Loucy (cell line): ENCODE data around the gene LYPLA2.

Experiments
- H2AFZ ChIP-seq: fragments of 200-600 bp; sonication (generic); 2 replicates; pipeline ENCODE4 v1.6.0; 2016; ENCODE audit warnings: antibody characterized with exemption, mild to moderate bottlenecking, low read length, moderate library complexity
- H3F3A ChIP-seq: fragments of 200-600 bp; 2 replicates; pipeline ENCODE4 v1.6.0; 2016; ENCODE audit warnings: antibody characterized with exemption, low read depth, mild to moderate bottlenecking
- H3K27me3 ChIP-seq: fragments of 200-600 bp; sonication (generic); 2 replicates; pipeline ENCODE4 v1.6.1; 2014; ENCODE audit warnings: low read length, mild to moderate bottlenecking; ENCODE audit not compliant: insufficient read depth, poor library complexity, severe bottlenecking
- H3K36me3 ChIP-seq: fragments of 200-600 bp; sonication (generic); 2 replicates; pipeline ENCODE4 v1.6.1; 2016; ENCODE audit warnings: low read length; ENCODE audit not compliant: insufficient read depth
- H3K4me1 ChIP-seq: fragments of 200-600 bp; sonication (generic); 2 replicates; pipeline ENCODE4 v1.5.1; 2014; ENCODE audit warnings: low read length, mild to moderate bottlenecking; ENCODE audit not compliant: insufficient read depth, poor library complexity, severe bottlenecking
- H3K4me2 ChIP-seq: fragments of 200-600 bp; sonication (generic); 2 replicates; pipeline ENCODE4 v1.6.0; 2014; ENCODE audit warnings: antibody characterized with exemption, low read length, low read depth, mild to moderate bottlenecking; ENCODE audit not compliant: poor library complexity, severe bottlenecking
- H3K4me3 ChIP-seq: fragments of 200-600 bp; sonication (generic); 2 replicates; pipeline ENCODE4 v1.5.1; 2014; ENCODE audit warnings: low read length, mild to moderate bottlenecking, mixed read lengths; ENCODE audit not compliant: poor library complexity, severe bottlenecking
- H3K79me2 ChIP-seq: fragments of 200-600 bp; sonication (generic); 2 replicates; pipeline ENCODE4 v1.6.1; 2014; ENCODE audit warnings: low read length; ENCODE audit not compliant: insufficient read depth
- H3K9ac ChIP-seq: fragments of 200-600 bp; sonication (generic); 2 replicates; pipeline ENCODE4 v1.6.0; 2014; ENCODE audit warnings: mild to moderate bottlenecking, low read depth, low read length, moderate library complexity; ENCODE audit not compliant: poor library complexity, severe bottlenecking
- H3K9me2 ChIP-seq: fragments of 200-600 bp; sonication (generic); replicated peaks from 2 replicates; pipeline ENCODE4 v1.6.1; 2016; ENCODE audit warnings: low read depth, low read length, mixed read lengths
- H3K9me3 ChIP-seq: fragments of 200-600 bp; sonication (generic); 2 replicates; pipeline ENCODE4 v1.6.1; 2014; ENCODE audit warnings: mild to moderate bottlenecking, antibody characterized with exemption, low read length, low read depth; ENCODE audit not compliant: insufficient read depth
- H4K20me1 ChIP-seq: fragments of 200-600 bp; sonication (generic); 2 replicates; pipeline ENCODE4 v1.6.0; 2014; ENCODE audit warnings: antibody characterized with exemption, low read length, mild to moderate bottlenecking; ENCODE audit not compliant: insufficient read depth, poor library complexity, severe bottlenecking
- CTCF ChIP-seq: fragments of 200-600 bp; sonication (generic); conservative IDR thresholded peaks from 2 replicates; pipeline ENCODE4 v1.5.1; 2014; ENCODE audit warnings: mild to moderate bottlenecking, antibody characterized with exemption, low read length
- EZH2phosphoT487 ChIP-seq: fragments of 200-600 bp; IDR thresholded peaks from 2 replicates; pipeline ENCODE4 v1.6.1; 2018; ENCODE audit warnings: antibody characterized with exemption, mild to moderate bottlenecking, moderate library complexity, borderline replicate concordance

Gene LYPLA2

GRCh38 chr1:23836037-23836436 lies 45.1 kb downstream of the LYPLA2 start:
- Histone ChIP-seq H3F3A (no peaks in the 10 kb centered on the region), H3K9me3 (no peaks in the 10 kb centered on the region), H3K9ac (no peak overlapping the region), H3K36me3 (no peaks in the 10 kb centered on the region), H4K20me1 (no peaks in the 10 kb centered on the region), H2AFZ (no peak overlapping the region), H3K79me2 (no peaks in the 10 kb centered on the region), H3K4me2 (no peak overlapping the region), H3K4me3 (no peak overlapping the region), H3K9me2 (no peaks in the 10 kb centered on the region), H3K27me3 (no peaks in the 10 kb centered on the region), H3K4me1 (no peaks in the 10 kb centered on the region)
- TF ChIP-seq CTCF (no peak), EZH2phosphoT487 (no peak)

GRCh38 chr1:23837908-23838307 lies 47.0 kb downstream of the LYPLA2 start:
- Histone ChIP-seq H3F3A (no peaks in the 10 kb centered on the region), H3K4me1 (no peaks in the 10 kb centered on the region), H3K36me3 (no peaks in the 10 kb centered on the region), H3K9ac (peak overlapping the region; percentile 50), H3K9me2 (no peaks in the 10 kb centered on the region), H3K4me2 (peak overlapping the region; percentile 85), H4K20me1 (no peaks in the 10 kb centered on the region), H2AFZ (peak overlapping the region; percentile 87), H3K9me3 (no peaks in the 10 kb centered on the region), H3K4me3 (peak overlapping the region; percentile 65), H3K79me2 (no peaks in the 10 kb centered on the region), H3K27me3 (no peaks in the 10 kb centered on the region)
- TF ChIP-seq EZH2phosphoT487 (no peak), CTCF (no peak)

- TF ChIP-seq CTCF (no peak), EZH2phosphoT487 (no peak)
- H3K79me2 ChIP-seq = no peaks in the 10 kb centered on the region
- H3K36me3 ChIP-seq = no peaks in the 10 kb centered on the region
- peak overlapping the region; percentile 85 for H3K4me2 ChIP-seq
- H3K9me2 ChIP-seq = no peaks in the 10 kb centered on the region
- H3K9me3 ChIP-seq = no peaks in the 10 kb centered on the region
- peak overlapping the region; percentile 65 for H3K4me3 ChIP-seq
- H3F3A ChIP-seq = no peaks in the 10 kb centered on the region
- H3K9ac ChIP-seq = peak overlapping the region; percentile 50
- no peaks in the 10 kb centered on the region for H4K20me1 ChIP-seq
- peak overlapping the region; percentile 87 for H2AFZ ChIP-seq
- H3K4me1 ChIP-seq = no peaks in the 10 kb centered on the region
- no peaks in the 10 kb centered on the region for H3K27me3 ChIP-seq
Observed at GRCh38 chr1:23838401-23838866, 47.5 kb downstream of the LYPLA2 start.
